Globus pallidus (tissue), 1 donor: ENCODE measurements around the gene HSPA14.
A peak's percentile ranks its signal among the peaks of the same experiment; 100 is the strongest.
"Not testable (repeated sequence)": the region's sequence is repeated elsewhere in the genome, so short reads cannot be mapped to it uniquely, and the experiment has no call there.

Source experiments
- DNase-seq: peaks from one replicate; pipeline ENCODE4 v3.0.0-alpha.2; 2015; ENCODE audit warnings: low spot score

Gene HSPA14

GRCh38 chr10:14837757-14838581, at the start of gene HSPA14, which contains the start of the genes CDNF and MSANTD7:
TSS of gene HSPA14 (plus strand) at chr10:14838306. CDS start at chr10:14838403, 97 bp downstream.
TSS of gene CDNF (minus strand) at chr10:14838037. CDS start at chr10:14837946, 91 bp downstream.
TSS of gene MSANTD7 (plus strand) at chr10:14838306. CDS start at chr10:14842285, 3,979 bp downstream.
- peak; percentile 99 for DNase-seq

- DNase-seq = no peak
These were observed 39.5 kb upstream of the HSPA14 start for GRCh38 chr10:14798636-14799035.

- DNase-seq = no peak
These were observed 37.7 kb upstream of the HSPA14 start for GRCh38 chr10:14800397-14800796.

GRCh38 chr10:14801723-14802122, 36.4 kb upstream of the HSPA14 start:
- DNase-seq = no peak

GRCh38 chr10:14803827-14804226, 34.3 kb upstream of the HSPA14 start:
- DNase-seq = no peak

GRCh38 chr10:14806318-14806717, 31.8 kb upstream of the HSPA14 start:
- no peak for DNase-seq

- no peak for DNase-seq
These were observed 26.8 kb upstream of the HSPA14 start for GRCh38 chr10:14810969-14811953.

GRCh38 chr10:14812271-14812670, 25.8 kb upstream of the HSPA14 start:
- no peak for DNase-seq

GRCh38 chr10:14815681-14816080, 22.4 kb upstream of the HSPA14 start:
- no peak for DNase-seq

GRCh38 chr10:14816717-14817116, 21.4 kb upstream of the HSPA14 start:
- not testable (repeated sequence) for DNase-seq

- DNase-seq = no peak
These were observed 17.9 kb upstream of the HSPA14 start for GRCh38 chr10:14820010-14820774.

GRCh38 chr10:14820775-14821154, 17.3 kb upstream of the HSPA14 start:
- DNase-seq = no peak

GRCh38 chr10:14821635-14822375, 16.3 kb upstream of the HSPA14 start:
- DNase-seq = no peak

GRCh38 chr10:14822879-14823755, 15.0 kb upstream of the HSPA14 start:
- DNase-seq = peak; percentile 59

- DNase-seq = no peak
These were observed 14.1 kb upstream of the HSPA14 start for GRCh38 chr10:14823966-14824365.

GRCh38 chr10:14826076-14826829, 11.9 kb upstream of the HSPA14 start:
- DNase-seq = no peak

- DNase-seq = no peak
These were observed 5.0 kb upstream of the HSPA14 start for GRCh38 chr10:14833106-14833505.

GRCh38 chr10:14836208-14836607, 1.9 kb upstream of the HSPA14 start:
- DNase-seq = no peak
